Vagina (tissue), 2 donors: ENCODE measurements around the gene ELF1. TPM values are rescaled to one million over a fixed set of nuclear protein-coding genes. Genes with fewer than 3 reads are reported as not detected.
A peak's percentile ranks its signal among the peaks of the same experiment; 100 is the strongest.

ENCODE experiments used
- DNase-seq, 2 donors: peaks; one replicate each; pipeline ENCODE4 v3.0.0-alpha.2; 2017; ENCODE audit errors: extremely low spot score in 2 of 2
- H3K27ac ChIP-seq: fragments of 200-600 bp; sonication (generic); one replicate; pipeline ENCODE4 v1.5.1; 2019
- H3K27me3 ChIP-seq: fragments of 200-600 bp; sonication (generic); one replicate; pipeline ENCODE4 v1.5.1; 2019
- H3K36me3 ChIP-seq, 2 donors: fragments of 200-600 bp; sonication (generic); one replicate each; pipeline ENCODE4 v1.5.1; 2017 to 2019
- H3K4me1 ChIP-seq: fragments of 200-600 bp; sonication (generic); one replicate; pipeline ENCODE4 v1.5.1; 2019
- H3K4me3 ChIP-seq, 2 donors: fragments of 200-600 bp; sonication (generic); 1 replicate in 1 of 2; 2 replicates in 1 of 2; pipeline ENCODE4 v1.5.1; 2016 to 2019
- H3K9me3 ChIP-seq: fragments of 200-600 bp; sonication (generic); one replicate; pipeline ENCODE4 v1.5.1; 2019
- POLR2A ChIP-seq, 2 donors: fragments of 450-650 bp; IDR thresholded peaks; one replicate each; pipeline ENCODE4 v1.6.1; 2017; ENCODE audit warnings: antibody characterized with exemption in 2 of 2, mild to moderate bottlenecking in 2 of 2, moderate library complexity in 2 of 2
- POLR2AphosphoS5 ChIP-seq, 2 donors: sonication (generic); formaldehyde crosslinking; IDR thresholded peaks; one replicate each; pipeline ENCODE4 v1.9.0; 2017; ENCODE audit warnings: antibody characterized with exemption in 2 of 2, mild to moderate bottlenecking in 2 of 2, low read depth in 1 of 2; ENCODE audit not compliant: insufficient read depth in 1 of 2
- intact Hi-C: fragments of 100-400 bp; cut with DNase I; formaldehyde crosslinking; loops from one replicate; pipeline ENCODE4 v1.15.1; 2023
- total RNA-seq: library from RNA; depleted of rRNA; stranded (reverse); fragments of >200 nt; gene quantifications from one replicate; pipeline ENCODE4 v1.2.3, GENCODE V29; 2016
- TF ChIP-seq, protein P1 (sequence below), 3 experiments: fragments of 450-650 bp in 2 of 3; fragments of 200-600 bp in 1 of 3; sonication (generic) in 1 of 3; IDR thresholded peaks; one replicate each; pipeline ENCODE4 v1.5.1; 2017 to 2019; ENCODE audit warnings: antibody characterized with exemption in 3 of 3, mild to moderate bottlenecking in 2 of 3, moderate library complexity in 2 of 3

Gene ELF1
- total RNA-seq, 1 donor from 2014 or later = 101 TPM

DNA sequence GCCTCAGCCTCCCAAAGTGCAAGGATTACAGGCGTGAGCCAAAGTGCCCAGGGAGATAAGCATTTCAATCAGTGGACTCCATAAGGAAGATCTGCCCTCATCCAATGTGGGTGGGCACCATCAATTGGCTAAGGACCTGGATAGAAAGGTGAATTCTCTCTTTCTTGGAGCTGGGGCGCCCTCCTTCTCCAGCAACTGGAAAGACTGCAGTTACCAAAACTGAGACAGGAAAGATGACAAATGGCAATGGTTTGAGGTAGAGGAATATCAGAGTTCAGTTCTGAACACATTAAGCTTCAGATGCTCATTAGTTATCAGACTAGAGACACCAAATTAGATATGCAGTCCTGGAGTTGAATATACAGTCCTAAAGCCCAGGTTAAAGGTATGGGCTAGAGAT is 10.5 kb upstream of the ELF1 start:
- H3K36me3 ChIP-seq = no peaks in the 10 kb centered on the region
- H3K27ac ChIP-seq = no peak overlapping the region
- peaks cover 41% of the 10 kb centered on the region for H3K4me1 ChIP-seq
- DNase-seq = no peak
- no peaks in the 10 kb centered on the region for H3K27me3 ChIP-seq
- H3K9me3 ChIP-seq = no peaks in the 10 kb centered on the region
- TF ChIP-seq POLR2A (IDR thresholded peaks at IDR 0.05) (no peak), POLR2AphosphoS5 (IDR thresholded peaks at IDR 0.05; ENCODE audit: insufficient read depth in 1 of 2, low read depth in 1 of 2) (no peak)
- TF ChIP-seq, protein P1, sequence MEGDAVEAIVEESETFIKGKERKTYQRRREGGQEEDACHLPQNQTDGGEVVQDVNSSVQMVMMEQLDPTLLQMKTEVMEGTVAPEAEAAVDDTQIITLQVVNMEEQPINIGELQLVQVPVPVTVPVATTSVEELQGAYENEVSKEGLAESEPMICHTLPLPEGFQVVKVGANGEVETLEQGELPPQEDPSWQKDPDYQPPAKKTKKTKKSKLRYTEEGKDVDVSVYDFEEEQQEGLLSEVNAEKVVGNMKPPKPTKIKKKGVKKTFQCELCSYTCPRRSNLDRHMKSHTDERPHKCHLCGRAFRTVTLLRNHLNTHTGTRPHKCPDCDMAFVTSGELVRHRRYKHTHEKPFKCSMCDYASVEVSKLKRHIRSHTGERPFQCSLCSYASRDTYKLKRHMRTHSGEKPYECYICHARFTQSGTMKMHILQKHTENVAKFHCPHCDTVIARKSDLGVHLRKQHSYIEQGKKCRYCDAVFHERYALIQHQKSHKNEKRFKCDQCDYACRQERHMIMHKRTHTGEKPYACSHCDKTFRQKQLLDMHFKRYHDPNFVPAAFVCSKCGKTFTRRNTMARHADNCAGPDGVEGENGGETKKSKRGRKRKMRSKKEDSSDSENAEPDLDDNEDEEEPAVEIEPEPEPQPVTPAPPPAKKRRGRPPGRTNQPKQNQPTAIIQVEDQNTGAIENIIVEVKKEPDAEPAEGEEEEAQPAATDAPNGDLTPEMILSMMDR (IDR thresholded peaks at IDR 0.05) = no peak
- H3K4me3 ChIP-seq = no peak overlapping the region
- intact Hi-C loops = no loop called here

DNA sequence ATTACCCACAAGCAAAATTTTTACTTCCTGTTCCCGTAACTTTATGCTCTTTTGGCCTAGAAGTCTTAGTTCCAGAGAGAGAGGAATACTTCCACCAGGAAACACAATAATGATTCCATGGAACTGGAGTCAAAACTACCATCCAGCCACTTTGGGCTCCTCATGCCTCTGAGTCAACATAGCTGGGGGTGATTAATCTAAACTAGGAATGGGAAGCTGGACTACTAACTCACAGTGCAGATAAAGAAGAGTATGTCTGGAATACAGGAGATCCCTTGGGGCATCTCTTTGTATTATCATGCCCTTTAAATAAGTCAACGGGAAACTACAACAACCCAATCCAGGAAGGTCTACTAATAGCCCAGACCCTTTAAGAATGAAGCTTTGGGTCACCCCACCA is 8.9 kb upstream of the ELF1 start:
- Histone ChIP-seq H3K36me3 (no peaks in the 10 kb centered on the region), H3K4me3 (no peak overlapping the region), H3K9me3 (no peaks in the 10 kb centered on the region), H3K4me1 (peaks cover 50% of the 10 kb centered on the region), H3K27me3 (no peaks in the 10 kb centered on the region), H3K27ac (no peak overlapping the region)
- no peak for DNase-seq
- TF ChIP-seq POLR2A (IDR thresholded peaks at IDR 0.05) = no peak
- TF ChIP-seq POLR2AphosphoS5 (IDR thresholded peaks at IDR 0.05; ENCODE audit: insufficient read depth in 1 of 2, low read depth in 1 of 2) = no peak
- intact Hi-C loops = no loop called here

- Histone ChIP-seq H3K4me1 (peaks cover 45% of the 10 kb centered on the region), H3K9me3 (no peaks in the 10 kb centered on the region), H3K4me3 (no peak overlapping the region), H3K27me3 (no peaks in the 10 kb centered on the region), H3K36me3 (no peaks in the 10 kb centered on the region), H3K27ac (no peak overlapping the region)
- intact Hi-C loops = no loop called here
- DNase-seq = no peak
- TF ChIP-seq, protein P1 (IDR thresholded peaks at IDR 0.05) = no peak
- TF ChIP-seq POLR2A (IDR thresholded peaks at IDR 0.05) = no peak
- no peak for TF ChIP-seq POLR2AphosphoS5 (IDR thresholded peaks at IDR 0.05; ENCODE audit: insufficient read depth in 1 of 2, low read depth in 1 of 2)
Observed at GRCh38 chr13:41026788-41027187, 7.7 kb upstream of the ELF1 start.

DNA sequence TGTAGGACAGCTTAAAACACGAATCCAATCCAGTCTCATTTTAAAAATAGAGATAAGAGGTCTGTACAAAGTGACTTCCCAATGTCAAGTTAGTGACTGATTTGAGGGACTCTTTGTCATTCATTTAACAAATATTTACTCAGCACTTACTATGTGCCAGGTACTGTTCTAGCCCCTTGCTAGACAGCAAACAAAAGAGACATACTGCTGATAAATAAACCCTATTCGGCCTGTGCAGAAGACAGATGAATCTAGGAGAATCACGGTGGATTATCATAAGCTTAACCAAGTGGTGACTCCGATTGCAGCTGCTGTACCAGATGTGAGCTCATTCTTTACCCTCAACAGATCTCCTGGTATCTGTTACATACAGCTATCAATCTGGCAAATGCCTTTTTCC is 6.4 kb upstream of the ELF1 start:
- no peak for DNase-seq
- H3K27me3 ChIP-seq = no peaks in the 10 kb centered on the region
- no peaks in the 10 kb centered on the region for H3K36me3 ChIP-seq
- no peak for TF ChIP-seq POLR2AphosphoS5 (IDR thresholded peaks at IDR 0.05; ENCODE audit: insufficient read depth in 1 of 2, low read depth in 1 of 2)
- TF ChIP-seq, protein P1 (IDR thresholded peaks at IDR 0.05) = no peak
- no peak for TF ChIP-seq POLR2A (IDR thresholded peaks at IDR 0.05)
- no peak overlapping the region for H3K4me3 ChIP-seq
- peaks cover 42% of the 10 kb centered on the region for H3K4me1 ChIP-seq
- no peaks in the 10 kb centered on the region for H3K9me3 ChIP-seq
- intact Hi-C loops = no loop called here
- no peak overlapping the region for H3K27ac ChIP-seq

DNA sequence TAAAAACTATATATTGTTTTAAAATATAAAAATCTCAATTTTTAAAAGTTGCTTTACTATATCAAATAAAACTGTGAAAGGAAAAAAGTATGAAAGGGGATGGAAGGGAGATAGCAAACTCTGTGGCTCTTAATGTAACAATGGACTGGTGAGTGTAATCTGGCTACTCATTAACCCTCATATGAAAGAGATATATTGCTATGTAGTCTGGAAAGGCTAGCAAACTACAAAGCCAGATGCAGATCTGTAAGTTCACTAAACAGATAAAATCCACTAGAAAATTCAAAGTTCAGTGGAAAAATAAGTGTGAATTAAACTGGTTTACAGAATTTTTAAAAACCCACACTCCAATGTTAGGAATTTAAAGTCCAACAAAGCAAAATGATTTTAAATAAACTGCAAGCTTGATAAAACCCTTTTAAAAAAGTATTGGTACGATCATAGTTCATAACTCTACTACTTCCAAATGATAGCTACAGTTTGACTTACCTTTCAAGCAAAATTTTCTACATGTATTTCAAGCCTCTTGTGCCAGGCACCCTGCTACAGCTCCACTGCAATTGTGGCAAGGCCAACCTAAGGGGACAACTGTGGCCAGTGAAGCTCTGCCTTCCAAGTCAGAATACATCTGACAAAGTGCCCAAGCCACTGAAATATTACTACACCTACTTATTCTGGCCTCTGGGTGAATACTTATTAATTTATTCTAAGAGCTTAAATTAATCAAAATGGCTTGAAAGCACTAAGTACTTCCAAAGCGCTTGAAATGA is 647 bp upstream of the ELF1 start:
- TF ChIP-seq, protein P1 (IDR thresholded peaks at IDR 0.05) = no peak
- TF ChIP-seq POLR2AphosphoS5 (IDR thresholded peaks at IDR 0.05; ENCODE audit: insufficient read depth in 1 of 2, low read depth in 1 of 2) (no peak), POLR2A (IDR thresholded peaks at IDR 0.05) (no peak)
- H3K9me3 ChIP-seq = no peaks in the 10 kb centered on the region
- H3K4me3 ChIP-seq = no peak overlapping the region
- intact Hi-C loops = no loop called here
- H3K27me3 ChIP-seq = no peaks in the 10 kb centered on the region
- H3K36me3 ChIP-seq = no peaks in the 10 kb centered on the region
- DNase-seq = no peak
- peak overlapping the region; percentile 81 for H3K27ac ChIP-seq
- peaks cover 49% of the 10 kb centered on the region for H3K4me1 ChIP-seq
